Measurements from ENCODE around the gene HOXC6. TPM values are rescaled to one million over a fixed set of nuclear protein-coding genes. Genes with fewer than 3 reads are reported as not detected.

HOXC6 gene
- total RNA-seq, 1 experiment from 2014 or later, result not detected

- POLR2A ChIA-PET, result no interaction called here
- H3K4me3 Mint-ChIP-seq, result peak overlapping the region; percentile 14; the same call in 1 of the 2 replicates
- CTCF ChIA-PET, result interaction anchor here (0.8 to 1.4 kb wide), 3 partner anchors 23 to 146 kb away, joined by 3 to 5 read pairs (median 4); no protein-coding TSS in a partner anchor
- TF ChIP-seq, protein P1, sequence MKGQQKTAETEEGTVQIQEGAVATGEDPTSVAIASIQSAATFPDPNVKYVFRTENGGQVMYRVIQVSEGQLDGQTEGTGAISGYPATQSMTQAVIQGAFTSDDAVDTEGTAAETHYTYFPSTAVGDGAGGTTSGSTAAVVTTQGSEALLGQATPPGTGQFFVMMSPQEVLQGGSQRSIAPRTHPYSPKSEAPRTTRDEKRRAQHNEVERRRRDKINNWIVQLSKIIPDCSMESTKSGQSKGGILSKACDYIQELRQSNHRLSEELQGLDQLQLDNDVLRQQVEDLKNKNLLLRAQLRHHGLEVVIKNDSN (CRISPR knock-in tag; IDR thresholded peaks at IDR 0.05), result no peak
- TF ChIP-seq IRF2 (CRISPR knock-in tag; IDR thresholded peaks at IDR 0.05; ENCODE audit: borderline replicate concordance, low read depth), result no peak
- peaks cover 100% of the 10 kb centered on the region for H3K27me3 Mint-ChIP-seq (ENCODE audit: low read depth)
- no peaks in the 10 kb centered on the region for H3K36me3 Mint-ChIP-seq
- no peak for ATAC-seq
- DNase-seq (ENCODE audit: low spot score), result no peak
- no peaks in the 10 kb centered on the region for H3K9me3 Mint-ChIP-seq
- peaks cover 66% of the 10 kb centered on the region for H3K4me1 Mint-ChIP-seq
- H3K27ac Mint-ChIP-seq, result no peak overlapping the region
Measured at GRCh38 chr12:54055552-54055951, 27.3 kb downstream of the HOXC6 start.

GRCh38 chr12:54056110-54056509 lies 27.9 kb downstream of the HOXC6 start:
- H3K4me3 Mint-ChIP-seq, result no peak overlapping the region
- DNase-seq (ENCODE audit: low spot score), result no peak
- TF ChIP-seq TP53 (CRISPR knock-in tag; IDR thresholded peaks at IDR 0.05), result no peak
- H3K4me1 Mint-ChIP-seq, result peaks cover 69% of the 10 kb centered on the region
- no peaks in the 10 kb centered on the region for H3K36me3 Mint-ChIP-seq
- CTCF ChIA-PET, result interaction anchor here (0.8 to 1.4 kb wide), 3 partner anchors 24 to 145 kb away, joined by 3 to 5 read pairs (median 4); no protein-coding TSS in a partner anchor
- no peak overlapping the region for H3K27ac Mint-ChIP-seq
- H3K27me3 Mint-ChIP-seq (ENCODE audit: low read depth), result peaks cover 100% of the 10 kb centered on the region
- ATAC-seq, result no peak
- POLR2A ChIA-PET, result no interaction called here
- no peaks in the 10 kb centered on the region for H3K9me3 Mint-ChIP-seq

GRCh38 chr12:54058128-54058768 lies 30.0 kb downstream of the HOXC6 start:
- DNase-seq (ENCODE audit: low spot score) (no peak), ATAC-seq (peak; percentile 8; the same call in 1 of the 2 replicates)
- POLR2A ChIA-PET, result no interaction called here
- Mint-ChIP-seq H3K27ac (no peak overlapping the region), H3K4me1 (peaks cover 64% of the 10 kb centered on the region), H3K27me3 (ENCODE audit: low read depth) (peaks cover 100% of the 10 kb centered on the region), H3K4me3 (peak overlapping the region; percentile 5), H3K9me3 (no peaks in the 10 kb centered on the region), H3K36me3 (no peaks in the 10 kb centered on the region)
- TF ChIP-seq ZSCAN18 (CRISPR knock-in tag; IDR thresholded peaks at IDR 0.05) (no peak), ELF4 (CRISPR knock-in tag; IDR thresholded peaks at IDR 0.05; ENCODE audit: low read depth) (no peak), ZNF317 (CRISPR knock-in tag; IDR thresholded peaks at IDR 0.05; ENCODE audit: borderline replicate concordance, low read depth) (no peak), IRF2 (CRISPR knock-in tag; IDR thresholded peaks at IDR 0.05; ENCODE audit: borderline replicate concordance, low read depth) (no peak), CREM (CRISPR knock-in tag; IDR thresholded peaks at IDR 0.05) (no peak)
- CTCF ChIA-PET, result interaction anchor here (1.7 kb wide), 1 partner anchor 26 kb away, joined by 14 read pairs; the partner anchor contains the start of gene HOXC5

GRCh38 chr12:54059668-54060067 lies 31.4 kb downstream of the HOXC6 start:
- Mint-ChIP-seq H3K36me3 (no peaks in the 10 kb centered on the region), H3K27me3 (ENCODE audit: low read depth) (peaks cover 100% of the 10 kb centered on the region), H3K9me3 (no peaks in the 10 kb centered on the region), H3K27ac (no peak overlapping the region), H3K4me3 (no peak overlapping the region), H3K4me1 (peaks cover 56% of the 10 kb centered on the region)
- ChIA-PET CTCF (interaction anchor here (0.8 to 3.0 kb wide), 8 partner anchors 27 to 313 kb away, joined by 3 to 14 read pairs (median 4); partner anchors contain the start of gene HOXC5), POLR2A (no interaction called here)
- TF ChIP-seq ZNF671 (CRISPR knock-in tag; IDR thresholded peaks at IDR 0.05), result no peak
- TF ChIP-seq, protein P2, sequence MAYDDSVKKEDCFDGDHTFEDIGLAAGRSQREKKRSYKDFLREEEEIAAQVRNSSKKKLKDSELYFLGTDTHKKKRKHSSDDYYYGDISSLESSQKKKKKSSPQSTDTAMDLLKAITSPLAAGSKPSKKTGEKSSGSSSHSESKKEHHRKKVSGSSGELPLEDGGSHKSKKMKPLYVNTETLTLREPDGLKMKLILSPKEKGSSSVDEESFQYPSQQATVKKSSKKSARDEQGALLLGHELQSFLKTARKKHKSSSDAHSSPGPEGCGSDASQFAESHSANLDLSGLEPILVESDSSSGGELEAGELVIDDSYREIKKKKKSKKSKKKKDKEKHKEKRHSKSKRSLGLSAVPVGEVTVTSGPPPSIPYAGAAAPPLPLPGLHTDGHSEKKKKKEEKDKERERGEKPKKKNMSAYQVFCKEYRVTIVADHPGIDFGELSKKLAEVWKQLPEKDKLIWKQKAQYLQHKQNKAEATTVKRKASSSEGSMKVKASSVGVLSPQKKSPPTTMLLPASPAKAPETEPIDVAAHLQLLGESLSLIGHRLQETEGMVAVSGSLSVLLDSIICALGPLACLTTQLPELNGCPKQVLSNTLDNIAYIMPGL (CRISPR knock-in tag; IDR thresholded peaks at IDR 0.05), result no peak
- TF ChIP-seq ETV6 (CRISPR knock-in tag; IDR thresholded peaks at IDR 0.05), result no peak
- no peak for TF ChIP-seq NFATC4 (CRISPR knock-in tag; IDR thresholded peaks at IDR 0.05)
- TF ChIP-seq STAT6 (CRISPR knock-in tag; conservative IDR thresholded peaks at IDR 0.05; ENCODE audit: low read depth), result no peak
- TF ChIP-seq, protein P3, sequence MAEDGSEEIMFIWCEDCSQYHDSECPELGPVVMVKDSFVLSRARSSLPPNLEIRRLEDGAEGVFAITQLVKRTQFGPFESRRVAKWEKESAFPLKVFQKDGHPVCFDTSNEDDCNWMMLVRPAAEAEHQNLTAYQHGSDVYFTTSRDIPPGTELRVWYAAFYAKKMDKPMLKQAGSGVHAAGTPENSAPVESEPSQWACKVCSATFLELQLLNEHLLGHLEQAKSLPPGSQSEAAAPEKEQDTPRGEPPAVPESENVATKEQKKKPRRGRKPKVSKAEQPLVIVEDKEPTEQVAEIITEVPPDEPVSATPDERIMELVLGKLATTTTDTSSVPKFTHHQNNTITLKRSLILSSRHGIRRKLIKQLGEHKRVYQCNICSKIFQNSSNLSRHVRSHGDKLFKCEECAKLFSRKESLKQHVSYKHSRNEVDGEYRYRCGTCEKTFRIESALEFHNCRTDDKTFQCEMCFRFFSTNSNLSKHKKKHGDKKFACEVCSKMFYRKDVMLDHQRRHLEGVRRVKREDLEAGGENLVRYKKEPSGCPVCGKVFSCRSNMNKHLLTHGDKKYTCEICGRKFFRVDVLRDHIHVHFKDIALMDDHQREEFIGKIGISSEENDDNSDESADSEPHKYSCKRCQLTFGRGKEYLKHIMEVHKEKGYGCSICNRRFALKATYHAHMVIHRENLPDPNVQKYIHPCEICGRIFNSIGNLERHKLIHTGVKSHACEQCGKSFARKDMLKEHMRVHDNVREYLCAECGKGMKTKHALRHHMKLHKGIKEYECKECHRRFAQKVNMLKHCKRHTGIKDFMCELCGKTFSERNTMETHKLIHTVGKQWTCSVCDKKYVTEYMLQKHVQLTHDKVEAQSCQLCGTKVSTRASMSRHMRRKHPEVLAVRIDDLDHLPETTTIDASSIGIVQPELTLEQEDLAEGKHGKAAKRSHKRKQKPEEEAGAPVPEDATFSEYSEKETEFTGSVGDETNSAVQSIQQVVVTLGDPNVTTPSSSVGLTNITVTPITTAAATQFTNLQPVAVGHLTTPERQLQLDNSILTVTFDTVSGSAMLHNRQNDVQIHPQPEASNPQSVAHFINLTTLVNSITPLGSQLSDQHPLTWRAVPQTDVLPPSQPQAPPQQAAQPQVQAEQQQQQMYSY (CRISPR knock-in tag; IDR thresholded peaks at IDR 0.05), result peak; percentile 83
- TF ChIP-seq NR1H2 (CRISPR knock-in tag; IDR thresholded peaks at IDR 0.05), result no peak
- TF ChIP-seq, protein P4, sequence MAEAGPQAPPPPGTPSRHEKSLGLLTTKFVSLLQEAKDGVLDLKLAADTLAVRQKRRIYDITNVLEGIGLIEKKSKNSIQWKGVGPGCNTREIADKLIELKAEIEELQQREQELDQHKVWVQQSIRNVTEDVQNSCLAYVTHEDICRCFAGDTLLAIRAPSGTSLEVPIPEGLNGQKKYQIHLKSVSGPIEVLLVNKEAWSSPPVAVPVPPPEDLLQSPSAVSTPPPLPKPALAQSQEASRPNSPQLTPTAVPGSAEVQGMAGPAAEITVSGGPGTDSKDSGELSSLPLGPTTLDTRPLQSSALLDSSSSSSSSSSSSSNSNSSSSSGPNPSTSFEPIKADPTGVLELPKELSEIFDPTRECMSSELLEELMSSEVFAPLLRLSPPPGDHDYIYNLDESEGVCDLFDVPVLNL (CRISPR knock-in tag; IDR thresholded peaks at IDR 0.05; ENCODE audit: borderline replicate concordance, low read depth), result no peak
- ATAC-seq (no peak), DNase-seq (ENCODE audit: low spot score) (no peak)

All from WTC11 (cell line).